OCI-LY1 (cell line): ENCODE data around the gene ASB4.

Source experiments
- H2AFZ ChIP-seq: fragments of 200-600 bp; sonication (generic), shearing (Covaris generic); 2 replicates; pipeline ENCODE4 v1.6.0; 2014; ENCODE audit warnings: antibody characterized with exemption, mild to moderate bottlenecking, low read length
- H3F3A ChIP-seq: fragments of 200-600 bp; sonication (generic), shearing (Covaris generic); 2 replicates; pipeline ENCODE4 v1.6.0; 2014; ENCODE audit warnings: mild to moderate bottlenecking, antibody characterized with exemption, low read length, moderate library complexity; ENCODE audit not compliant: insufficient read depth
- H3K27ac ChIP-seq: fragments of 200-600 bp; sonication (generic); 2 replicates; pipeline ENCODE4 v1.5.1; 2014; ENCODE audit warnings: low read length, mixed run types, mild to moderate bottlenecking, low read depth; ENCODE audit not compliant: poor library complexity, severe bottlenecking
- H3K27me3 ChIP-seq: fragments of 200-600 bp; sonication (generic); 2 replicates; pipeline ENCODE4 v1.6.0; 2014; ENCODE audit warnings: antibody characterized with exemption, mild to moderate bottlenecking, low read length, moderate library complexity; ENCODE audit not compliant: insufficient read depth
- H3K36me3 ChIP-seq: fragments of 200-600 bp; sonication (generic); 2 replicates; pipeline ENCODE4 v1.6.1; 2014; ENCODE audit warnings: mild to moderate bottlenecking, antibody characterized with exemption, low read length, moderate library complexity, mixed read lengths; ENCODE audit not compliant: insufficient read depth
- H3K4me1 ChIP-seq: fragments of 200-600 bp; sonication (generic); 2 replicates; pipeline ENCODE4 v1.5.1; 2014; ENCODE audit warnings: mild to moderate bottlenecking, low read length, moderate library complexity; ENCODE audit not compliant: insufficient read depth, severe bottlenecking
- H3K4me2 ChIP-seq: fragments of 200-600 bp; sonication (generic), shearing (Covaris generic); 2 replicates; pipeline ENCODE4 v1.6.1; 2014; ENCODE audit warnings: low read length
- H3K4me3 ChIP-seq: fragments of 200-600 bp; sonication (generic); 2 replicates; pipeline ENCODE4 v1.5.1; 2014; ENCODE audit warnings: low read length, low read depth, mild to moderate bottlenecking, mixed read lengths; ENCODE audit not compliant: poor library complexity, severe bottlenecking
- H3K79me2 ChIP-seq: fragments of 200-600 bp; shearing (Covaris generic); 2 replicates; pipeline ENCODE4 v1.6.1; 2016; ENCODE audit warnings: mixed run types, low read length, mixed read lengths; ENCODE audit not compliant: insufficient read depth
- H3K9ac ChIP-seq: fragments of 200-600 bp; sonication (generic), shearing (Covaris generic); 2 replicates; pipeline ENCODE4 v1.6.1; 2014; ENCODE audit warnings: mild to moderate bottlenecking, low read length, mixed read lengths
- H3K9me2 ChIP-seq: fragments of 200-600 bp; sonication (generic), shearing (Covaris generic); 2 replicates; pipeline ENCODE4 v1.6.1; 2014; ENCODE audit warnings: low read depth, mild to moderate bottlenecking, low read length, mixed read lengths
- H3K9me3 ChIP-seq: fragments of 200-600 bp; shearing (Covaris generic); 2 replicates; pipeline ENCODE4 v1.6.1; 2014; ENCODE audit warnings: low read length, mixed read lengths
- H4K20me1 ChIP-seq: fragments of 200-600 bp; sonication (generic), shearing (Covaris generic); 2 replicates; pipeline ENCODE4 v1.6.0; 2016; ENCODE audit warnings: mild to moderate bottlenecking, low read length; ENCODE audit not compliant: insufficient read depth
- CTCF ChIP-seq: fragments of 200-600 bp; sonication (generic), shearing (Covaris generic); IDR thresholded peaks from 2 replicates; pipeline ENCODE4 v1.5.1; 2017; ENCODE audit warnings: mild to moderate bottlenecking, antibody characterized with exemption, low read length, moderate library complexity, mixed read lengths
- EZH2 ChIP-seq: fragments of 200-600 bp; sonication (generic), shearing (Covaris generic); IDR thresholded peaks from 2 replicates; pipeline ENCODE4 v1.8.0; 2017; ENCODE audit warnings: borderline replicate concordance, mixed run types, mild to moderate bottlenecking, antibody characterized with exemption, low read length, moderate library complexity, mixed read lengths

The ASB4 gene

GRCh38 chr7:95529701-95530100 is 44.0 kb downstream of the ASB4 start:
- no peak overlapping the region for H3K9ac ChIP-seq
- no peaks in the 10 kb centered on the region for H3F3A ChIP-seq
- H3K4me2 ChIP-seq = no peak overlapping the region
- H2AFZ ChIP-seq = no peak overlapping the region
- H3K27me3 ChIP-seq = no peaks in the 10 kb centered on the region
- no peak overlapping the region for H3K27ac ChIP-seq
- no peak overlapping the region for H3K4me3 ChIP-seq
- no peaks in the 10 kb centered on the region for H3K4me1 ChIP-seq
- H4K20me1 ChIP-seq = no peaks in the 10 kb centered on the region
- TF ChIP-seq EZH2 (no peak), CTCF (no peak)
- no peaks in the 10 kb centered on the region for H3K9me2 ChIP-seq
- H3K79me2 ChIP-seq = no peaks in the 10 kb centered on the region
- H3K9me3 ChIP-seq = no peaks in the 10 kb centered on the region
- H3K36me3 ChIP-seq = no peaks in the 10 kb centered on the region

DNA sequence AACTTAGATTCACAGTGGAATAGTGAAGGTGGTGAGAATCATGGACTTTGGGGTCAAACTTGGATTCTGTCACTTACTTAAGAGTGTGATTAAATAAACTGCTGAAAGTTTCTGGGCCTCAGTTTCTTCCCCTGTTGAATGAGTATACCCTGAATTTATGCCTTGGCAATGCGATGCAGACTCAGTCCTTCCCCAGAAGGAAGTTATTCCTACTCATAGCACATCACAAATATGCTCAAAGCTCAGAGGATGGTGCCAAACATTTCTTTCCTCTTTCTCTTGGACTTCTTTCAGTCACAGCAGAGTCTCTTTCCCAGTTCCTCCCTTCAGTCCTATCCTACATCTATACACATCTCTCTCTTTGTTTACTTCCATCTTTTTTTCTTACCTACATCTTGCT is 45.1 kb downstream of the ASB4 start:
- Histone ChIP-seq H3K27ac (no peak overlapping the region), H3K79me2 (no peaks in the 10 kb centered on the region), H3F3A (no peaks in the 10 kb centered on the region), H3K4me2 (no peak overlapping the region), H2AFZ (no peak overlapping the region), H3K27me3 (no peaks in the 10 kb centered on the region), H3K4me1 (no peaks in the 10 kb centered on the region), H3K9me3 (no peaks in the 10 kb centered on the region), H3K4me3 (no peak overlapping the region), H3K9me2 (no peaks in the 10 kb centered on the region), H3K9ac (no peak overlapping the region), H3K36me3 (no peaks in the 10 kb centered on the region), H4K20me1 (no peaks in the 10 kb centered on the region)
- TF ChIP-seq EZH2 = no peak
- TF ChIP-seq CTCF = no peak

DNA sequence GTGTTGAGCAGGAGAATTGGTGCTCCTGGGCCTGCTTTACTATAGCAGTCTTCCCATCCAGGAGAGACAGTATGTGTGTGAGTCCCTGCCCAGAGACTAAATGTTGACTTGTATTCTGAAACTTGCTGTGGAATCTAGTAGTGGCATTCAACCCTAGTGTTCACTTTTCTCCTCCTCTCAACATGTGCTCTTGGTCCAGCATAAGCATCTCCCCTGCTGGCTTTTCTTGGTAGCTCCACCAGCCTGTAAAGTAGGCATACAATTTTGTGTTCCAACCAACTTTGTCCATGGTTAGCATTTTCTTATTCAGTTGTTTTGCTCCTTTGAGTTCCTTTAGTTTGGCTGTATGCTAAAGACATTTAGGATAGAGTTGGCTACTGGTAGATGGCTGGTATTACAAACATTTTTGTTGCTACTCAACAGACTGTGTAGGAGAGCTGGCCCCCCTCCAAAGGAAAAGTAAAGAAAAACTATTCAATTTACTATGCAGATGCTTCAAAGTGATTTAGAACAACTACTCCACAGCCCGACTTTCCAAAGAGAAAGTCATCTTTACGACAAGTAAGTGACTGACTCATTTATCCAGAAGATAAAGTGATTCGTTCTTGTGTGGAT is 46.0 kb downstream of the ASB4 start:
- no peak overlapping the region for H3K4me3 ChIP-seq
- no peak overlapping the region for H2AFZ ChIP-seq
- no peak overlapping the region for H3K9ac ChIP-seq
- no peaks in the 10 kb centered on the region for H3F3A ChIP-seq
- no peak overlapping the region for H3K4me2 ChIP-seq
- H3K36me3 ChIP-seq = no peaks in the 10 kb centered on the region
- H3K4me1 ChIP-seq = no peaks in the 10 kb centered on the region
- no peaks in the 10 kb centered on the region for H3K27me3 ChIP-seq
- no peak for TF ChIP-seq EZH2
- TF ChIP-seq CTCF = no peak
- no peaks in the 10 kb centered on the region for H3K79me2 ChIP-seq
- no peaks in the 10 kb centered on the region for H4K20me1 ChIP-seq
- H3K9me2 ChIP-seq = no peaks in the 10 kb centered on the region
- H3K27ac ChIP-seq = no peak overlapping the region
- no peaks in the 10 kb centered on the region for H3K9me3 ChIP-seq
